C4-2B (cell line): ENCODE results near the gene KCNMA1.

ENCODE experiments used
- H3K27ac ChIP-seq: fragments of 450-650 bp; 2 replicates; pipeline ENCODE4 v1.5.1; 2017
- ZFX ChIP-seq: fragments of 450-650 bp; IDR thresholded peaks from 2 replicates; pipeline ENCODE4 v1.6.1; 2017
- TF ChIP-seq, protein P1 (sequence below): fragments of 450-650 bp; conservative IDR thresholded peaks from 2 replicates; pipeline ENCODE4 v1.5.1; 2017; ENCODE audit warnings: mild to moderate bottlenecking

Gene KCNMA1

GRCh38 chr10:77152256-77152655 lies 485.4 kb downstream of the KCNMA1 start:
- H3K27ac ChIP-seq = no peak overlapping the region
- TF ChIP-seq, protein P1, sequence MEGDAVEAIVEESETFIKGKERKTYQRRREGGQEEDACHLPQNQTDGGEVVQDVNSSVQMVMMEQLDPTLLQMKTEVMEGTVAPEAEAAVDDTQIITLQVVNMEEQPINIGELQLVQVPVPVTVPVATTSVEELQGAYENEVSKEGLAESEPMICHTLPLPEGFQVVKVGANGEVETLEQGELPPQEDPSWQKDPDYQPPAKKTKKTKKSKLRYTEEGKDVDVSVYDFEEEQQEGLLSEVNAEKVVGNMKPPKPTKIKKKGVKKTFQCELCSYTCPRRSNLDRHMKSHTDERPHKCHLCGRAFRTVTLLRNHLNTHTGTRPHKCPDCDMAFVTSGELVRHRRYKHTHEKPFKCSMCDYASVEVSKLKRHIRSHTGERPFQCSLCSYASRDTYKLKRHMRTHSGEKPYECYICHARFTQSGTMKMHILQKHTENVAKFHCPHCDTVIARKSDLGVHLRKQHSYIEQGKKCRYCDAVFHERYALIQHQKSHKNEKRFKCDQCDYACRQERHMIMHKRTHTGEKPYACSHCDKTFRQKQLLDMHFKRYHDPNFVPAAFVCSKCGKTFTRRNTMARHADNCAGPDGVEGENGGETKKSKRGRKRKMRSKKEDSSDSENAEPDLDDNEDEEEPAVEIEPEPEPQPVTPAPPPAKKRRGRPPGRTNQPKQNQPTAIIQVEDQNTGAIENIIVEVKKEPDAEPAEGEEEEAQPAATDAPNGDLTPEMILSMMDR = no peak
- TF ChIP-seq ZFX = no peak

- no peak overlapping the region for H3K27ac ChIP-seq
- TF ChIP-seq, protein P1 = no peak
- TF ChIP-seq ZFX = no peak
These were observed 486.2 kb downstream of the KCNMA1 start for GRCh38 chr10:77151408-77151807.

DNA sequence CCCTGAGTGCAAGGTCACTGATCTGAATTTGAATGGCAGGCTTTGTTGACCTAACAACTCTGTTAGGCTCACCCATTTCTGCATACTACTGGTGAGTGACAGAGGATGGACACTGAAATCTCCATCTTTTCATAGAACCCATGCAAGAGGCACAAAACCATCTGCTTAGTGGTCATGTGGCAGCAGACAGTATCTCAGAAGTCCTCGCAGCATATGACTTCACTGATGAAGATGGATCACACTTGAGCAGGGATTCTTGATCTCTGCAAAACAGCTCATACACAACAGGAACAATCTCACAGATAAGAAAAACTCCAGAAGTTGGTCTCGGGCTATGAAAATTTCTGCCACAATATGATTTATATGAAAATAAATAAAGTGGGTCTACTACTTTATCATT lies 487.9 kb downstream of the KCNMA1 start:
- H3K27ac ChIP-seq = no peak overlapping the region
- TF ChIP-seq, protein P1 = no peak
- no peak for TF ChIP-seq ZFX

- H3K27ac ChIP-seq = no peak overlapping the region
- TF ChIP-seq, protein P1 = no peak
These were observed 488.6 kb downstream of the KCNMA1 start for GRCh38 chr10:77149001-77149400.

DNA sequence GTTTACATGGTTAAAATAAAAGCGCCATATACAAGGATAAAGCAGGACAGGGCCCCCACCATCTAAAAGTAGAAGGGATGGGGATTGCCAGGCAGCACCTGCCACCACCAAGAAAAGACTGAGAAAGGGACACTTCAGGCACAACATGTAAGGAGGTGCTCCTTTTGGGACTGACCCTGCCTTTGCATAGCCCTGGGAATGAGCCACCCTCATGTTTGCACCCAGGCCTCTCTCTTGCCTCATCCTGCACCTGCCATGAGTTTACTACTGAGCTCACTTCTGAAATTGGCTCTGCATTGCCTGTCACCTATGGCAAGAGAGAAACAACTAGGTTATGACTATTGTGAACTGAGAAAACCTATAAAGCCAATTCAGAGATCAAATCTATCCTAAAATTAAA lies 489.7 kb downstream of the KCNMA1 start:
- no peak overlapping the region for H3K27ac ChIP-seq
- TF ChIP-seq, protein P1 = no peak
- TF ChIP-seq ZFX = no peak

- TF ChIP-seq, protein P1 = no peak
- no peak for TF ChIP-seq ZFX
- H3K27ac ChIP-seq = no peak overlapping the region
These were observed 490.8 kb downstream of the KCNMA1 start for GRCh38 chr10:77146712-77147336.

DNA sequence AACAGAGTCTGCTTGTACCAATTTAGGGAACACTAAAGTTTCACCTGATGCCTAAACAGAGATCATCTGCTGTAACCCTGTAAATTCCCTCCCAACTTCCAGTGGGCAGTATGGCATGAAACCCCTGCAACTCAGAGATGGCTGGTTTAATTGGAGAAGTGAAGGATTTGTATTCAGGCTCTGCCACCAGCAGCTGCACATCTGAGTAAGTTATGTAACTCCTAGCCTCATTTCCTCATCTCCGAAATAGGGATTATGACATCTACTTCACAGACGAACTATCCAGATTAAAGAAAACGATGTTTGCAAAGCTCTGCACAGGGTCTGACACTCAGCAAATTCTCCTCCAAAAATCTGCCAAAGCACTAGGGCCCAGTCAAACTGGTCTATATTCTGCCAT lies 493.0 kb downstream of the KCNMA1 start:
- H3K27ac ChIP-seq = no peak overlapping the region
- TF ChIP-seq, protein P1 = no peak
- TF ChIP-seq ZFX = no peak
